ENCODE results near the gene COMMD10. TPM values are rescaled to one million over a fixed set of nuclear protein-coding genes. Genes with fewer than 3 reads are reported as not detected.

The COMMD10 gene
- total and polyA plus RNA-seq, 2 experiments from 2014 or later: 37.7 to 52.2 TPM

DNA sequence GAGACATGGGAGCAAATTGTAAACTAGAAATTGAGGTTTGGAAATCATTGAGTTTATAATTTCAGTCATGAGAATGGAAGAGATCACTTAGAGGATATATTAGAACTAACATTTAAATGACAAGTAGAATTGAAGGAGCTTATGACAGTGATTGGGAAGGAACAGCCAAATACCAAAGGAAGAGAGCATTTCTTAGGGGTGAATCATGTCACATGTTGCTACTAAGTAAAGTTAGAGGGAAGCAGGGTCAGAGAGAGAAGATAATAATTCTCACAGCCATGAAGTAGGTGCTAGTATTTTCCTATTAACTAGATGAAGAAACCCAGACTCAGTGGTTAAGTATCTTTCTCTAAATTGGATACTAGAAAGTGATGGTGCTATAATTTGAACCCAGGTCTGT lies 59.3 kb downstream of the COMMD10 start:
- Histone ChIP-seq H3K79me2 (peaks cover 3% of the 10 kb centered on the region), H3K27me3 (no peaks in the 10 kb centered on the region), H3K27ac (no peak overlapping the region), H3K9me2 (replicated peaks; ENCODE audit: insufficient read depth) (no peaks in the 10 kb centered on the region), H3K9me3 (ENCODE audit: low read depth) (no peaks in the 10 kb centered on the region), H3K4me2 (no peak overlapping the region), H3K36me3 (replicated peaks; ENCODE audit: insufficient read depth, low read depth) (no peaks in the 10 kb centered on the region), H4K20me1 (ENCODE audit: insufficient read depth, poor library complexity, severe bottlenecking) (no peaks in the 10 kb centered on the region), H3K4me1 (ENCODE audit: insufficient read depth) (no peaks in the 10 kb centered on the region), H3K4me3 (no peak overlapping the region), H2AFZ (no peak overlapping the region)
- no peak for TF ChIP-seq EZH2 (IDR thresholded peaks at IDR 0.05; ENCODE audit: borderline replicate concordance)
- no peak for DNase-seq (ENCODE audit: low spot score)

DNA sequence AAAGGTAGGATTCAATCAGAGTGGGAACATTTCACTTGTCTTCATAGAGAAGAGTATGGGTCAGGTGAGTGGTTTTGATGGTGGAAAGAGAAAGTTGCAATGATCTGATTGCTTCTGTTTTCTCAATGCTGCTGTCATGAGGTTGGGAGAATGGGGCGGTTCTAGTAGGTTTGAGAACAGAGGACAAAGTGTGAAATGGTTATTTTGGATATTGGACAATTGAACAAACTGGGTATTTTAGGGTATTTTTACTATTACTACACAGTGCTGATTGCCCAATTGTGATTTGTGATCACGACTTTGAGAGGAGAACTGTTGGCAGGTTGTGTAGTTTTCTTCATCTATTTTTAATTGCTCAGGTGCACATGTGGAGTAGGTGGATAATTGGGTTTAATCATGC lies 60.2 kb downstream of the COMMD10 start:
- H3K4me2 ChIP-seq: no peak overlapping the region
- H3K36me3 ChIP-seq (replicated peaks; ENCODE audit: insufficient read depth, low read depth): no peaks in the 10 kb centered on the region
- H3K27ac ChIP-seq: no peak overlapping the region
- H3K4me1 ChIP-seq (ENCODE audit: insufficient read depth): no peaks in the 10 kb centered on the region
- no peak overlapping the region for H3K4me3 ChIP-seq
- no peaks in the 10 kb centered on the region for H3K9me3 ChIP-seq (ENCODE audit: low read depth)
- H3K27me3 ChIP-seq: no peaks in the 10 kb centered on the region
- peaks cover 3% of the 10 kb centered on the region for H3K79me2 ChIP-seq
- TF ChIP-seq EZH2 (IDR thresholded peaks at IDR 0.05; ENCODE audit: borderline replicate concordance) (no peak), EZH2phosphoT487 (IDR thresholded peaks at IDR 0.05; ENCODE audit: low read depth, severe bottlenecking, unreplicated experiment) (no peak)
- TF ChIP-seq, protein P1, sequence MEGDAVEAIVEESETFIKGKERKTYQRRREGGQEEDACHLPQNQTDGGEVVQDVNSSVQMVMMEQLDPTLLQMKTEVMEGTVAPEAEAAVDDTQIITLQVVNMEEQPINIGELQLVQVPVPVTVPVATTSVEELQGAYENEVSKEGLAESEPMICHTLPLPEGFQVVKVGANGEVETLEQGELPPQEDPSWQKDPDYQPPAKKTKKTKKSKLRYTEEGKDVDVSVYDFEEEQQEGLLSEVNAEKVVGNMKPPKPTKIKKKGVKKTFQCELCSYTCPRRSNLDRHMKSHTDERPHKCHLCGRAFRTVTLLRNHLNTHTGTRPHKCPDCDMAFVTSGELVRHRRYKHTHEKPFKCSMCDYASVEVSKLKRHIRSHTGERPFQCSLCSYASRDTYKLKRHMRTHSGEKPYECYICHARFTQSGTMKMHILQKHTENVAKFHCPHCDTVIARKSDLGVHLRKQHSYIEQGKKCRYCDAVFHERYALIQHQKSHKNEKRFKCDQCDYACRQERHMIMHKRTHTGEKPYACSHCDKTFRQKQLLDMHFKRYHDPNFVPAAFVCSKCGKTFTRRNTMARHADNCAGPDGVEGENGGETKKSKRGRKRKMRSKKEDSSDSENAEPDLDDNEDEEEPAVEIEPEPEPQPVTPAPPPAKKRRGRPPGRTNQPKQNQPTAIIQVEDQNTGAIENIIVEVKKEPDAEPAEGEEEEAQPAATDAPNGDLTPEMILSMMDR (IDR thresholded peaks at IDR 0.05; ENCODE audit: poor library complexity): no peak
- DNase-seq (ENCODE audit: low spot score): no peak
- no peak overlapping the region for H2AFZ ChIP-seq
- no peaks in the 10 kb centered on the region for H3K9me2 ChIP-seq (replicated peaks; ENCODE audit: insufficient read depth)
- no peaks in the 10 kb centered on the region for H4K20me1 ChIP-seq (ENCODE audit: insufficient read depth, poor library complexity, severe bottlenecking)
- 98% methylated on average over 2 of the region's 2 CpGs for WGBS (ENCODE audit: low lambda C conversion rate, missing lambda C conversion rate)

DNA sequence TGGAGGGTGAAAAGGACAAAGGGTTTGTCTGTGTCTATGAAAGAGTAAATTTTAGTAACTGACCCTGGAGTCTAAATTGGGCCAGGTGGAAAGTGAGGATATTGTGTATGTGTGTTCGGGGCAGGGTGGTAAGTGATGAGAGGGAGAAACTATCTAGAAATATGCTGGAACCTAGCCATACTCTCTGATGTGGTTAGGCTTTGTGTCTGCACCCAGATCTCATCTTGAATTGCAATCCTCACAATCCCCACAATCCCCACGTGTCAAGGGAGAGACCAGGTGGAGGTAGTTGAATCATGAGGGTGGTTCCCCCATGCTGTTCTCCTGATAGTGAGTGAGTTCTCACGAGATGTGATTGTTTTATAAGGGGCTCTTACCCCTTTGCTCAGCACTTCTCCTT lies 60.6 kb downstream of the COMMD10 start:
- Histone ChIP-seq H3K27ac (no peak overlapping the region), H3K4me2 (no peak overlapping the region), H2AFZ (no peak overlapping the region), H3K79me2 (peaks cover 3% of the 10 kb centered on the region), H3K4me1 (ENCODE audit: insufficient read depth) (no peaks in the 10 kb centered on the region), H3K9me3 (ENCODE audit: low read depth) (no peaks in the 10 kb centered on the region), H3K27me3 (no peaks in the 10 kb centered on the region), H3K36me3 (replicated peaks; ENCODE audit: insufficient read depth, low read depth) (no peaks in the 10 kb centered on the region), H3K4me3 (no peak overlapping the region), H3K9me2 (replicated peaks; ENCODE audit: insufficient read depth) (no peaks in the 10 kb centered on the region), H4K20me1 (ENCODE audit: insufficient read depth, poor library complexity, severe bottlenecking) (no peaks in the 10 kb centered on the region)
- 77% methylated on average over 3 of the region's 3 CpGs for WGBS (ENCODE audit: low lambda C conversion rate, missing lambda C conversion rate)
- DNase-seq (ENCODE audit: low spot score): no peak
- TF ChIP-seq, protein P1 (IDR thresholded peaks at IDR 0.05; ENCODE audit: poor library complexity): no peak
- TF ChIP-seq EZH2phosphoT487 (IDR thresholded peaks at IDR 0.05; ENCODE audit: low read depth, severe bottlenecking, unreplicated experiment) (no peak), EZH2 (IDR thresholded peaks at IDR 0.05; ENCODE audit: borderline replicate concordance) (no peak)

DNA sequence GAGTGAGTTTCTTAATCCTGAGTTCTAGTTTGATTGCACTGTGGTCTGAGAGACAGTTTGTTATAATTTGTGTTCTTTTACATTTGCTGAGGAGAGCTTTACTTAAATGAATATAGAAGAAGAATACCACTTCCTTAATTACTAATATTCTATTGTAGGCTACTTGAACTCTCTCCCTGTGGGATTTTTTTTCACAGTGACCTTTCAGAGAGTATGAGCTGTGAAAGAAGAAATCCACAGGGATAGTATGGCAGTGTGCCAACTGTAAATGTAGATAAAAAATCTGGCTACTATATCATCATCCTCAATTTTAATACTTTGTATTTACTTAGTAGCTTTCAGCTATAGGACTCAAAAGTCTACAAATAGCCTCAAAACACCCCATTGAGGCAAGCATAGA lies 67.3 kb downstream of the COMMD10 start:
- Histone ChIP-seq H3K79me2 (no peaks in the 10 kb centered on the region), H3K4me2 (no peak overlapping the region), H3K36me3 (replicated peaks; ENCODE audit: insufficient read depth, low read depth) (no peaks in the 10 kb centered on the region), H3K4me1 (ENCODE audit: insufficient read depth) (peaks cover 5% of the 10 kb centered on the region), H3K4me3 (no peak overlapping the region), H3K9me3 (ENCODE audit: low read depth) (no peaks in the 10 kb centered on the region), H3K27ac (no peak overlapping the region), H3K27me3 (no peaks in the 10 kb centered on the region), H3K9me2 (replicated peaks; ENCODE audit: insufficient read depth) (no peaks in the 10 kb centered on the region), H2AFZ (no peak overlapping the region), H4K20me1 (ENCODE audit: insufficient read depth, poor library complexity, severe bottlenecking) (no peaks in the 10 kb centered on the region)
- TF ChIP-seq, protein P1 (IDR thresholded peaks at IDR 0.05; ENCODE audit: poor library complexity): no peak
- TF ChIP-seq EZH2phosphoT487 (IDR thresholded peaks at IDR 0.05; ENCODE audit: low read depth, severe bottlenecking, unreplicated experiment) (no peak), EZH2 (IDR thresholded peaks at IDR 0.05; ENCODE audit: borderline replicate concordance) (no peak)
- no peak for DNase-seq (ENCODE audit: low spot score)

All from hepatocyte (in vitro differentiated cells).